Measurements from ENCODE around the gene CD248.

Gene CD248

DNA sequence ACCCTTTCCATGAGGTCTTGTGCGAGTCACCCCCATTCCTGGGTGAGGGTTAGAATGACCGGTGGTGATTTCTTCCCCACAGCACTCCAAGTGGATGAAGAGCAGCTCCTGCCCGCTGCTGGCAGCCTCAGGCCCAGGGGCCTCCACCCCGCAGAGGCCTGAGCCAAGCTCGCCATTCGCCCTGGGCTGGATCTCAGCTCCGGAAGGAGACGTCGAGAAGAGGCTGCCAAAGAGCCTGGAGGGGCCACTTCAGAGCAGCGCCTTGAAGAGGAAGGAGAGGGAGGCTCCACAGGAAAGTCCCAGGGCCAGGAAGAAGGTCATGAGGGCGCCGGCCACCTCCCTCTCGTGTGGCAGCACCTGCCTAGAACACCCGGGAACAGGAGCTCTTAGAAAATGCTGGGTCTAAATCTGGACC, 46.4 kb upstream of the CD248 start:
- TF ChIP-seq, protein P1, sequence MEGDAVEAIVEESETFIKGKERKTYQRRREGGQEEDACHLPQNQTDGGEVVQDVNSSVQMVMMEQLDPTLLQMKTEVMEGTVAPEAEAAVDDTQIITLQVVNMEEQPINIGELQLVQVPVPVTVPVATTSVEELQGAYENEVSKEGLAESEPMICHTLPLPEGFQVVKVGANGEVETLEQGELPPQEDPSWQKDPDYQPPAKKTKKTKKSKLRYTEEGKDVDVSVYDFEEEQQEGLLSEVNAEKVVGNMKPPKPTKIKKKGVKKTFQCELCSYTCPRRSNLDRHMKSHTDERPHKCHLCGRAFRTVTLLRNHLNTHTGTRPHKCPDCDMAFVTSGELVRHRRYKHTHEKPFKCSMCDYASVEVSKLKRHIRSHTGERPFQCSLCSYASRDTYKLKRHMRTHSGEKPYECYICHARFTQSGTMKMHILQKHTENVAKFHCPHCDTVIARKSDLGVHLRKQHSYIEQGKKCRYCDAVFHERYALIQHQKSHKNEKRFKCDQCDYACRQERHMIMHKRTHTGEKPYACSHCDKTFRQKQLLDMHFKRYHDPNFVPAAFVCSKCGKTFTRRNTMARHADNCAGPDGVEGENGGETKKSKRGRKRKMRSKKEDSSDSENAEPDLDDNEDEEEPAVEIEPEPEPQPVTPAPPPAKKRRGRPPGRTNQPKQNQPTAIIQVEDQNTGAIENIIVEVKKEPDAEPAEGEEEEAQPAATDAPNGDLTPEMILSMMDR (IDR thresholded peaks at IDR 0.05; ENCODE audit: poor library complexity, severe bottlenecking) = no peak
- ATAC-seq (ENCODE audit: low read depth) (no peak), DNase-seq (ENCODE audit: low spot score) (no peak)
- peaks cover 18% of the 10 kb centered on the region; the same call in 1 of the 2 replicates for H3K36me3 ChIP-seq (ENCODE audit: low read depth)
- H3K27me3 ChIP-seq (ENCODE audit: insufficient read depth, poor library complexity, severe bottlenecking) = no peaks in the 10 kb centered on the region
- H3K27ac ChIP-seq (ENCODE audit: poor library complexity, severe bottlenecking) = no peak overlapping the region
- H3K4me1 ChIP-seq (ENCODE audit: insufficient read depth, poor library complexity, severe bottlenecking) = no peaks in the 10 kb centered on the region
- H3K4me3 ChIP-seq (ENCODE audit: severe bottlenecking) = no peak overlapping the region
- H3K9me3 ChIP-seq (ENCODE audit: severe bottlenecking) = no peaks in the 10 kb centered on the region

- TF ChIP-seq, protein P1 (IDR thresholded peaks at IDR 0.05; ENCODE audit: poor library complexity, severe bottlenecking) = no peak
- Histone ChIP-seq H3K27ac (ENCODE audit: poor library complexity, severe bottlenecking) (no peak overlapping the region), H3K4me1 (ENCODE audit: insufficient read depth, poor library complexity, severe bottlenecking) (no peaks in the 10 kb centered on the region), H3K27me3 (ENCODE audit: insufficient read depth, poor library complexity, severe bottlenecking) (no peaks in the 10 kb centered on the region), H3K36me3 (ENCODE audit: low read depth) (peaks cover 18% of the 10 kb centered on the region; the same call in 1 of the 2 replicates), H3K9me3 (ENCODE audit: severe bottlenecking) (no peaks in the 10 kb centered on the region), H3K4me3 (ENCODE audit: severe bottlenecking) (no peak overlapping the region)
- DNase-seq (ENCODE audit: low spot score) (no peak), ATAC-seq (ENCODE audit: low read depth) (no peak)
These were observed 45.8 kb upstream of the CD248 start for GRCh38 chr11:66362481-66363147.

- Histone ChIP-seq H3K9me3 (ENCODE audit: severe bottlenecking) (no peaks in the 10 kb centered on the region), H3K27me3 (ENCODE audit: insufficient read depth, poor library complexity, severe bottlenecking) (no peaks in the 10 kb centered on the region), H3K4me3 (ENCODE audit: severe bottlenecking) (no peak overlapping the region), H3K36me3 (ENCODE audit: low read depth) (peaks cover 12% of the 10 kb centered on the region; the same call in 1 of the 2 replicates), H3K27ac (ENCODE audit: poor library complexity, severe bottlenecking) (no peak overlapping the region), H3K4me1 (ENCODE audit: insufficient read depth, poor library complexity, severe bottlenecking) (no peaks in the 10 kb centered on the region)
- TF ChIP-seq, protein P1 (IDR thresholded peaks at IDR 0.05; ENCODE audit: poor library complexity, severe bottlenecking) = no peak
- DNase-seq (ENCODE audit: low spot score) = no peak
- peak; percentile 5; the same call in 1 of the 3 replicates for ATAC-seq (ENCODE audit: low read depth)
These were observed 44.7 kb upstream of the CD248 start for GRCh38 chr11:66361502-66361941.

DNA sequence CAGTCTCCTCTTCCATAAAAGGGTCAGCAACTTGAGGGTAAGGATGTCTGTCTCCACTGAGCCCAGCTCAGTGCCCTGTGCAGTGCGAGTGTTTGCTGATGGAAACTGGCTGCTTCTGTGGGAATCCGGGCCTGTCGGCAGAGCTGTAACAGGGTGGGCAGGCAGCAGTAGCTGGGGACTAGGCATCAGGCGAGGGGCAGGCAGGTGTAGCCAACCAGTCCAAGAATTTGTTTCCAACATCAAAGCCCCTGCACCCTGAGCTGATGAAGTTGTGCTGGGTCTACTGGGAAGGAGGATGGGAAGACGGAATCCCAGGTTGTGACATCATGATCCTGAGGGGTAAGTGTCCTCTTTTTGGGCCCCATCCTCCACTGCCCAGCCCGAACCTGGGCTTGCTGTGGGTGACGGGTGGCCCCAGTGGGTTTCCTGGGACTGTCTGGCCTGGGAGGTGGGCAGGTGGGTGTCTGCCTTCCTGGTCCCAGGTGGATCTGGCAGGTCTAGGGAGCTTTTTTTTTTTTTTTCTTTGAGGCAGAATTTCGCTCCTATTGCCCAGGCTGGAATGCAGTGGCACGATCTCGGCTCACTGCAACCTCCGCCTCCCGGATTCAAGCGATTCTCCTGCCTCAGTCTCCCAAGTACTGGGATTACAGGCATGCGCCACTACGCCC, 43.7 kb upstream of the CD248 start:
- TF ChIP-seq, protein P1 (IDR thresholded peaks at IDR 0.05; ENCODE audit: poor library complexity, severe bottlenecking) = no peak
- Histone ChIP-seq H3K27me3 (ENCODE audit: insufficient read depth, poor library complexity, severe bottlenecking) (no peaks in the 10 kb centered on the region), H3K4me3 (ENCODE audit: severe bottlenecking) (no peak overlapping the region), H3K27ac (ENCODE audit: poor library complexity, severe bottlenecking) (no peak overlapping the region), H3K4me1 (ENCODE audit: insufficient read depth, poor library complexity, severe bottlenecking) (no peaks in the 10 kb centered on the region), H3K9me3 (ENCODE audit: severe bottlenecking) (no peaks in the 10 kb centered on the region), H3K36me3 (ENCODE audit: low read depth) (peaks cover 12% of the 10 kb centered on the region; the same call in 1 of the 2 replicates)
- ATAC-seq (ENCODE audit: low read depth) = no peak
- DNase-seq (ENCODE audit: low spot score) = no peak
